ENCODE results near the gene NKTR.
"Not testable (repeated sequence)": the region's sequence is repeated elsewhere in the genome, so short reads cannot be mapped to it uniquely, and the experiment has no call there.

NKTR gene

DNA sequence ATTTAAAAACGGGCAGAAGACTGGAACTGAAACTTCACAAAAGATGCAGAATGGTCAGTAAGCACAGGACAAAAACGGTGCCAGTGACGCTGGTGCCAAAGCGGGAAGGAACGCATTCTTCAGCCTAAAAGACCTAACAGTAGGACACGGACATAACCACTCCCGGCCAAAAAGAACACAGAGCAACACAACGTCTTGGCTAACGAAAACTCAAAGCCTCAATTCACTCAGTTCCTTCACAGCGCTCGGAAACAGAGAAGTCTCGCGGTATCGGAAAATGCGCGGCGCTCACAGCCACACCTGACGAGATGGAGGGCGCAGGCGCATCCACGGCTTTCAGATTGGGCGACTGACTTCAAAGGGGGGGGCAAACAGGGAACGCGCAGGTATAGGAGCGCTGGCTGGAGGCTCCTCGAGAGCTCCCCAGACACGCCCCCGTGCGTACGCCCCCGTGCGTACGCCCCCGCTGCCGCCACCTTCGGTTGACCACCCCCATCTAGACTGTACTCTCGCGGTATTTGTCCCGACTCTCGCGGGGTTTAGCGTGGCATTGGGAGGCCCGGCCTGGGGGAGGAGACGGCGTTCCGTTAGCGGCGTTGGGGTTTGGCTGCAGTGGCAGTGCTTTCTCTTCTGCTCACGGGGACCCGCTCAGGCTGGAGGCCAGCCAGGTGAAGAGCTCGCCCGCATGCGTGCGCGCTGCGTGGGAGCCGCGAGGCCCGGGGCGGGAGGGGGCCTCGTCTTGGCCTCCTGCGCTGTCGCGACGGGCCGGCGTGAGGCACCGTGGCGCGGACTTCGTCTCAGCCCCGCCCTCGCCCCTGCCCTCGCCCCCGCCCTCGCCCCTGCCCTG lies at the start of gene NKTR:
Gene NKTR (plus strand): TSS at position 576 of the 847 bp plus-strand sequence. CDS start 321 bp downstream, outside the sequence.
- peak; percentile 96 to 100 for DNase-seq (ENCODE audit: low read depth in 2 of 2)

DNA sequence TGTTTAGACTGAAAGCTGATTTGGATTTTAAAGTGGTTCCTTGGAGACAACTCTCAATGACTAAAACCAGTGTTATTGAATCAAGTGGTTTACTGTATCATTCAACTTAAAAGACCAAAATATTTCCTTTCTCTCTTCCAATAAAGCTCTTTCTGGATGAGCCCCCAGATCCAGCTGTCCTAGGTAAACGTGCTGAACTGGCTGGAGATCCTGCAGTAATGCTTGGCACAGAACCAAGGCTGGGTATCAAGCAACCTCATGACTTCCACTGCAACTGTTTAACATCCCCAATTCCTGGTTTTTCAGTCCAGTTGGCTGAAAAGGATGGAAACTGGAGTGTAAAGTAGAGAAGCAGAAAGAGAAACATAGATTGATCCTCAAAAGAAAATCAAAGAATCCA lies 47.7 kb upstream of the NKTR start:
- no peak for DNase-seq (ENCODE audit: low read depth in 2 of 2)

- DNase-seq (ENCODE audit: low read depth in 2 of 2), result no peak
Measured at GRCh38 chr3:42556089-42556632, 44.3 kb upstream of the NKTR start.

- DNase-seq (ENCODE audit: low read depth in 2 of 2), result not testable (repeated sequence)
Measured at GRCh38 chr3:42556817-42557216, 43.7 kb upstream of the NKTR start.

DNA sequence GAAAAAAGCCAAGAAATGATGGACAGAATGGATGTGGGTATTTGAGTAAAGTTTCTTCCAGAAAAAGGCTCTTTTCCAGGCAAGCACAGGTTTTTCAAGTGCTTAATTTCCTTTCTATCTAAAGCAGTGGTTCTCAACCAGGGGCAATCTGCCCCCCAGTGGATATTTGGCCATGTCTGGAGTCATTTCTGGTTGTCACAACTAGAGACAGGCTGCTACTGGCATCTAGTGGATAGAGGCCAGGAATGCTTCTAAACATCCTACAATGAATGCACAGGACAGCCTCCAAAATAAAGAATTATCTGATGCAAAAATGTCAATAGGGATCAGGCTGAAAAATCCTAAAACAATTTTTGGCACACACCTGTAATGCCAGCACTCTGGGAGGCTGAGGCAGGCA lies 42.6 kb upstream of the NKTR start:
- DNase-seq (ENCODE audit: low read depth in 2 of 2), result no peak

- no peak for DNase-seq (ENCODE audit: low read depth in 2 of 2)
Measured at GRCh38 chr3:42562047-42562907, 38.2 kb upstream of the NKTR start.

DNA sequence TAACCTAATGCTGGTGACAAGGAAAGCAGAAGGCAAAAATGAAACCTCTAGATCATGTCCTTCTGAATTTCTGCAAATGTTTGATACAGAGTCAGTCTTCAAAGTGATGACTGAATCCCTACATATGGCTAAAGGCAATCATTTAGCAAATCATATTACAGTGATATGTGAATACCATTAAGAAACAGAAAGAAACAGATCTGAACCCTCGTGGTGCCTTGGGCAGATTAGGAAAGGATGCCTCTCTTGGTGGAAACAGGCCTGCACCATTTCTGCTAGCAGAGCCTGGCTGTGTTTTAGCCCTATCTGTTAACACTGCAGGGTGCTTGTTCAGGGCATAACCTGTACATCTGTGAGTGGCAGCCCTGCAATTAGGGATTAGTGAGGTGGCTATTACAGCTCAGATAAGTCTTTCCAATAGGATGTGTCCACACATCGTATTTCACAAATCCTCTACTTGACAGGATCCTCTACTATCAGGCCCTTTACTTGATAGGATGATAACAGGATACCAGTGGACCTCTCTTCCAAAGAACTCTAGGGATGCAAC lies 30.8 kb upstream of the NKTR start:
- no peak for DNase-seq (ENCODE audit: low read depth in 2 of 2)

GRCh38 chr3:42572278-42572677 lies 28.2 kb upstream of the NKTR start:
- DNase-seq (ENCODE audit: low read depth in 2 of 2), result no peak

GRCh38 chr3:42575137-42575741 lies 25.2 kb upstream of the NKTR start:
- DNase-seq (ENCODE audit: low read depth in 2 of 2), result no peak

DNA sequence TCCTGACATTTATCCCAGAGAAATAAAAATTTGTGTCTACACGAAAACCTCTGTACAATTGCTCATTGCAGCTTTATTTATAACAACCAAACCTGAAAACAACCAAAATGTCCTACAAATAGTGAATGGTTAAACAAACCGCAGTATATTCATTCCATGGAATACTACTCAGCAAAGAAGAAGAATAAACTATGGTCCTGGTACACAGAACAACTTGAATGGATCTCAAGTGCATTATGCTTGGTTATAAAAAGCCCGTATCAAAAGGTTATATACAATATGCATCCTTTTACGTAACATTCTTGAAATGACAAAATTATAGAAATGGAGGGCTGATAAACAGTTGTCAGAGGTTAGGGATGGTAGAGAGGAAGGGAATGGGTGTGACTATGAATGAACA lies 22.4 kb upstream of the NKTR start:
- DNase-seq (ENCODE audit: low read depth in 2 of 2), result no peak

DNA sequence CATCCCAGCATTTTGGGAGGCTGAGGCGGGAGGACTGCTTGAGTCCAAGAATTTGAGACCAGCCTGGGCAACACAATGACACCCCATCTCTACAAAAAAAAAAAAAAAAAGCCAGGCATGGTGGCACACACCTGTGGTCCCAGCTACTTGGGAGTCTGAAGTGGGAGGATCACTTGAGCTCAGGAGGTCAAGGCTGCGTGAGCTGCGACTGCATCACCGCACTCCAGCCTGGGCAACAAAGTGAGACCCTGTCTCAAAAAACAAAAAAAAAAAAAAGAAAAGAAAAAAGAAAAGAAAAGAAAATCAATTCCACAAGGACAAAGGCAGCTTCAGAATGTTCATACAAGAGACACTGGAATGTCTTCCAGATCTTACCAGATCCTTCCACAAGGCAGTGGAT lies 21.1 kb upstream of the NKTR start:
- not testable (repeated sequence) for DNase-seq (ENCODE audit: low read depth in 2 of 2)

DNA sequence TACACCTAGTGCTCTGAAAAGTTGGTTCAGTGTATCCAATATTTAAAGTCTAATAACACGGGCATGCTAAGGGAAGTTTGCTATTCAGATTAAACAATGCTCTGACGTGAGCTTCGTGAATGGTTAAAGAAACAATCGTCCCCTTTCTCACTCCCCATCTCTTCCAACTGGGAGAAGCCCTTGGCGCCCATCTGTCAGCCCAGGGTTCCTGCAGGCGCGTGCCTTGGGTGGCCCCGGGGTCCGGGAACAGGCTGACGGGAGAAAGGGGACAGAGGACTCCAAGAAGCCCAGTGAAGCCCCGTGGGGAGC lies 19.1 kb upstream of the NKTR start:
- no peak for DNase-seq (ENCODE audit: low read depth in 2 of 2)

DNA sequence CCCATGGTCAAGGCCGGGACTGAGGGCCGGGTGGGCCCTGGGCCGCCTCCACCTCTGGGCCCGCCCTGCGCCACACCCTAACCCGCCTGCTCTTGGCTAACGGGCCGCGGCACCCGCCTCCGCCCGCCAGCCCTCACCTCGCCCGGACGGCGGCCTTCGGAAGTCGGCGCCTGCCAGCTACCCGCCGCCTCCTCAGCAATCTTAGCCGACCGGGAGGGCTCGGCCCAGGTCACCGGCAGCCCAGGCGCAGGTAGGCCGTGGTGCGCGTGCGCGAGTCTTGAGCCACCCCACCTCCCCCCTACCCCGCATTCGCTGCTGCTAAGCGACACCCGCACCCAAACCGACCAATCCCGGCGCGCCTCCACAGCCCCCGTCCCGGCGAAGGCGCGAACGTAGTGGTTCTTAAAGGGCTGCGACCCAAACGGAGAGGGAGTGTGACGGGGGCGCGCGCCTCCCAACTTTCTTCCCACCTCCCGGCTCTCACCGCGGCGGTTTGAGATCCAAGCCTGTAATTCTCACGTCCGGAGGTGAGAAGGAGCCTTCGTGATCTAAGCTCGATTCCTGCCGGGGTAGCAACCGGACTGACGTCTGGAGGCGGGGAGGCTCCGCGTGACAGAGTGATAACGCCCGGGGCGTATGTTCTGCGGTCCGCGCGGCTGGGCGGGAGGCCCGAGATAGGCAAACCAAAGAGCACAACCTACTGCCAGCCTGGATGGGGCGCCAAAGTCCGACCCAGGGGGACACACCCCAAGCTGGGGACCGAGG lies 18.6 kb upstream of the NKTR start, which contains the start of gene SEC22C:
Gene SEC22C (minus strand): TSS at position 259 of the 765 bp plus-strand sequence. CDS start 12,921 bp downstream, outside the sequence.
- peak; percentile 92 to 95 for DNase-seq (ENCODE audit: low read depth in 2 of 2)

DNA sequence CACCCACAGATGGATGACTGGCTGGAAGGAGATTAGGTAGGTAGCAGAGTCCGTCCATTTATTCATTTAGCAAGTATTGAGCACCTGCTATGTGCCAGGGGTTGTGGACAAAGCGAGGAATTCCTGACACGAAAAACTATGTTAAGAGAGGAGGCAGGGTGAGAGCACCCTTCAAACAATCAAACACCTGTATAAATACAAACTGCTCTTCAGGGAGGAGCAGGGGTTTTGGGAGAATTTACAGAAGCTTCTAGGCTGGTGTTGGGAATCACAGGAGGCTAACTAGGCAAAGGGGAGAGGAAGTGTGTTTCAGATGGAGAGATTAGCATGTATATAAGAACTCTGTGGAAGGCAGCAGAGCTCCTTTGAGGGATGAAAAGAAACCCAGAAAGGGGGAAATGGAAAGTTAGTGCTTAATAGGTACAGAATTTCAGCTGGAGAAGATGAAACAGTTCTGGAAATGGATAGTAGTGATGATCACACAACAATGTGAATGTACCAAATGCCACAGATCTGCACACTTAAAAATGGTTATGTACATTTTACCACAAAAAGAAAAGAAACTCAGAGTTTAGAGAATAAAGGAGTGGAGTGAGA lies 17.9 kb upstream of the NKTR start:
- DNase-seq (ENCODE audit: low read depth in 2 of 2), result no peak

DNA sequence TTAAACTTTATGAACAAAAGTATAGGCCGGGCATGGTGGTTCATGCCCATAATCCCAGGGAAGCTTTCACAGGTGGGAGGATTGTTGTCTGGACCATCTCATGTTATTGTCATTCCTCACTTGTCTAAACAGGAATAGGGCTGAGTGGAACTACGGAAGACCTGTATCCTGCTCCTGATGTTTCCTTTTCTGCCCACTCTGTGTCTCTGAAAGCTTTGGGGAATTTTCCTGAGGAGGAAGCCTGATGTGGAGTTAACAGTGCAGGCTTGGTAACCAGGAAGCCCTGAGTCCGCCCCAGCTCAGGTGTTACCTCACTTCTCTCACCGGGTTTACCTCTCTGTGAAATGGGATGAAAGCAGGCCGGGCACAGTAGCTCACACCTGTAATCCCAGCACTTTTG lies 11.9 kb upstream of the NKTR start:
- DNase-seq (ENCODE audit: low read depth in 2 of 2), result no peak

DNA sequence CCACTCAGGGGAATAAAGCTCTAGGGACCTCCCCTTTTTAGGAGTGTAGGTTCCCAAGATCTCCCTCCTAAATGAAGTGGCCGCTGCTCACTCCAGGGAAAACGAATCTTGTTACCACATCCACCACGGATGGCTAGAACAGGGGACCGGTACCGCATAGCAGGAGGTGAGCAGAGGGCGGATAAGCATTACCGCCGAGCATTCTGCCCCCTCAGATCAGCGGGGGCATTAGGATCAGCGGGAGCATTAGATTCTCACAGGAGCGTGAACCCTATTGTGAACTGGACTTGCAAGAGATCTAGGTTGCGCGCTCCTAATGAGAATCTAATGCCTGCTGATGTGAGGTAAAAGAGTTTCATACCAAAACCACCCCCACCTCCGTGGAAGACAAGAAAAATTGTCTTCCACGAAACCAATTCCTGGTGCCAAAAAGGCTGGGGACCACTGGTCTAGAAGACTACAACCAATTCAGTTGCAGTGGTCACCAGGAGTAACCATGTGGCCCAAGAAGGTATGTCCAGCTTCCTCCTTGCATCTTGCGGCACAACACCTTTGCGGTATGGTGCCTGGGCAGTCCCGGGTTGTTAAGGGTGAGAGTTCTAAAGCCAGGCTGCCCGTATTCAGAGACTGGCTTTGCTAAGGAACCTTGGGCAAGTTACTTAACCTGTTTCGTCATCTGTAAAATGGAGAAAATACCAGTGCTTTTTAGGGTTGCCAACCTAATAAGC lies 10.9 kb upstream of the NKTR start:
- no peak for DNase-seq (ENCODE audit: low read depth in 2 of 2)

- DNase-seq (ENCODE audit: low read depth in 2 of 2), result no peak
Measured at GRCh38 chr3:42590989-42591756, 9.3 kb upstream of the NKTR start.

DNA sequence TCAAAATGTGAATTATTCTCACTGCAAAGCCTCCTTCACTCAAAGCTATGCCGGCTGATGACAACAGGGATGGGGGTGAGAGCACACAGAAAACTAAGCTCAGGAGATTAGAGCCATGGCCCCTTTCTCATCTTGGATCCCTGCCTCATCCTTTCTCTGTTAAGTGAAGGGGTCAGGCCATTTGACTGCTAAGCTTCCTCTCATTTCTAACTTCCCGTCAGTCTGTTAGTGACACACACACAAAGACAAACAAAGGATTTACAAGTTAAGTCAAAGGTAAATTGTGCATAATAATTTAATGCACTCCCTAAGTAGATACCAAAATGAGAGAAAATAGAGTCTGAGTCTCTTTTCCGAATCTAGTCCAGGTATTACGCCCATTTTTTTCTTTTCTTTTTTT lies 8.7 kb upstream of the NKTR start:
- DNase-seq (ENCODE audit: low read depth in 2 of 2), result no peak

GRCh38 chr3:42593635-42594034 lies 6.9 kb upstream of the NKTR start:
- DNase-seq (ENCODE audit: low read depth in 2 of 2), result no peak
